ENCODE data around the gene SLC7A11. TPM values are rescaled to one million over a fixed set of nuclear protein-coding genes. Genes with fewer than 3 reads are reported as not detected.

The SLC7A11 gene
- total RNA-seq, 1 experiment from 2014 or later: 6.1 TPM

- no peak for DNase-seq (ENCODE audit: low read depth)
Observed at GRCh38 chr4:138162259-138162658, 79.9 kb downstream of the SLC7A11 start.

- DNase-seq (ENCODE audit: low read depth): no peak
Observed at GRCh38 chr4:138161351-138161750, 80.8 kb downstream of the SLC7A11 start.

GRCh38 chr4:138158746-138159297 is 83.3 kb downstream of the SLC7A11 start:
- peak; percentile 73 for DNase-seq (ENCODE audit: low read depth)

GRCh38 chr4:138140879-138141278 is 101.3 kb downstream of the SLC7A11 start:
- no peak for DNase-seq (ENCODE audit: low read depth)

GRCh38 chr4:138138774-138139173 is 103.4 kb downstream of the SLC7A11 start:
- no peak for DNase-seq (ENCODE audit: low read depth)

- DNase-seq (ENCODE audit: low read depth): no peak
Observed at GRCh38 chr4:138135610-138136009, 106.5 kb downstream of the SLC7A11 start.

GRCh38 chr4:138118270-138118669 is 123.9 kb downstream of the SLC7A11 start:
- no peak for DNase-seq (ENCODE audit: low read depth)

- no peak for DNase-seq (ENCODE audit: low read depth)
Observed at GRCh38 chr4:138115053-138115452, 127.1 kb downstream of the SLC7A11 start.

GRCh38 chr4:138114434-138114833 is 127.7 kb downstream of the SLC7A11 start:
- DNase-seq (ENCODE audit: low read depth): no peak
